Measurements from ENCODE around the gene LMO1. TPM values are rescaled to one million over a fixed set of nuclear protein-coding genes. Genes with fewer than 3 reads are reported as not detected.

Gene LMO1
- total and polyA plus RNA-seq, 10 of the 15 experiments (the other 5 are each of a cell fraction or from before 2014, with no cell fraction given) = not detected

DNA sequence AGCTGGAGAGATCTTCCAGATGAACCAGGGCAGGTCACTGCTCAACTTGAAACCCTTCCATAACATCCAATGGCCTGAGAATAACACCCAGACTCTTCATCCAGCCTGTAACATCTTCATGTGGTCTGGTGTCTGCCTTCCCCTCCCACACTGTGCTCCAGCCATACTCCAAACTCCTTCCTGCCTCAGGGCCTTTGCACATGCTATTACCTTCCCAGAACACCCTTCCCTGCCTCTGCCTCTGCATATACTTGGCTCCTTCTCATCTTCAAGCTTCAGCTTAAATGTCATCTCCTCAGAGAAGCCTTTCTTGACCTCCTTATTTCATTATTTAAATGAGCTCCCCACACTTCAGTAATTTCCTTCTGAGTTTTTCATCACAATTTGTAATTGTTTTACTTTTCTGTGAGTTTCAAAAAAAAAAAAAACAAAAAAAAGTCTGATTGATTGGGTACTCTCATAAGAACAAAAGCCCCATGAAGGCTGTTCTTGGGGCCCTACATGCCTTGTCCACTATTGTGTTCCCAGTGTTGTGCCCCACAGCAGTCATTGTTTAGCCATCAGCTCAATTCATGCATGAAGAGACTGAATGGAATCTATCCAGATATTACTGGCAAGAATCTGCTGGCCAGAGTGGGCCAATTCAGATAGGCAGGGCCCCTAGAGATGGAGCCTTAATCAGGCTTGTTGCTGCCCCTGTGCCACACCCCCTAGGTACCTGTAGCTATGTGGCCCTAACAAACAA lies 22.1 kb downstream of the LMO1 start:
- DNase-seq (ENCODE audit: low read depth, low spot score) = no peak
- H3K9me3 ChIP-seq (replicated peaks; ENCODE audit: control insufficient read depth, insufficient read depth, low read length) = no peaks in the 10 kb centered on the region
- no TSS peak for BruUV-seq (replicated peaks)
- no peak overlapping the region for H3K4me2 ChIP-seq (ENCODE audit: control insufficient read depth, insufficient read depth)
- no peak overlapping the region for H3K4me3 ChIP-seq
- in situ Hi-C loops (cut with MboI) = no loop called here
- no peak overlapping the region for H2AFZ ChIP-seq (ENCODE audit: control insufficient read depth, low read depth, low read length)
- ChIA-PET SMC1A (ENCODE audit: uncharacterized antibody, unreplicated experiment) (interaction anchor here (1.1 to 1.4 kb wide), 4 partner anchors 11 to 325 kb away, joined by 3 to 4 read pairs (median 4); no protein-coding TSS in a partner anchor), RAD21 (ENCODE audit: unreplicated experiment) (no interaction called here), CTCF (interaction anchor here (0.6 to 1.4 kb wide), 5 partner anchors 8 to 1401 kb away, joined by 3 to 10 read pairs (median 3); partner anchors contain the start of gene LMO1), POLR2A (no interaction called here)
- no peaks in the 10 kb centered on the region for H3K36me3 ChIP-seq (ENCODE audit: control insufficient read depth in 2 of 2, insufficient read depth in 2 of 2, low read length in 1 of 2)
- no peak for FAIRE-seq
- peaks cover 0 to 1% of the 10 kb centered on the region in 2 experiments; a peak in 1 of 4 replicates for H3K27me3 ChIP-seq (replicated peaks in 1 of 2; ENCODE audit: control insufficient read depth in 2 of 2, insufficient read depth in 2 of 2, low read length in 1 of 2)
- ATAC-seq = no peak
- H3K27ac ChIP-seq (ENCODE audit: control insufficient read depth, insufficient read depth) = no peak overlapping the region
- H3K9ac ChIP-seq (ENCODE audit: control insufficient read depth, insufficient read depth, low read length) = no peak overlapping the region
- no peaks in the 10 kb centered on the region for H3K79me2 ChIP-seq (ENCODE audit: control insufficient read depth, insufficient read depth, low read length)
- intact Hi-C loops (cut with micrococcal nuclease; ENCODE audit: unreplicated experiment) = no loop called here
- H4K20me1 ChIP-seq (ENCODE audit: control insufficient read depth, insufficient read depth) = no peaks in the 10 kb centered on the region
- TF ChIP-seq POLR2A (IDR thresholded peaks at IDR 0.05; ENCODE audit: low read depth, low read length) (no peak), NR2F1 (conservative IDR thresholded peaks at IDR 0.05) (no peak), ZBTB11 (CRISPR knock-in tag; IDR thresholded peaks at IDR 0.05) (no peak)
- H3K4me1 ChIP-seq (ENCODE audit: control insufficient read depth, insufficient read depth, low read length) = no peaks in the 10 kb centered on the region

Data from GM12878 (cell line).